PFSK-1 (cell line): ENCODE results near the gene NPAS1.
A peak's percentile ranks its signal among the peaks of the same experiment; 100 is the strongest.

Source experiments
- FOXP2 ChIP-seq: optimal IDR thresholded peaks from 2 replicates; pipeline ENCODE3; 2011; ENCODE audit warnings: borderline replicate concordance, control low read depth, inconsistent platforms; ENCODE audit not compliant: insufficient read depth; ENCODE audit errors: extremely low read length, extremely low read depth
- POLR2AphosphoS5 ChIP-seq: IDR thresholded peaks from 2 replicates; pipeline ENCODE4 v1.6.1; 2012; ENCODE audit warnings: low read depth, mild to moderate bottlenecking, control low read depth, low read length, moderate library complexity
- REST ChIP-seq, 2 experiments: IDR thresholded peaks; 2 replicates each; pipeline versions ENCODE4 v1.6.1 to v1.8.0; 2011 to 2012; ENCODE audit warnings: low read depth in 2 of 2, low read length in 2 of 2, control low read depth in 1 of 2, inconsistent platforms in 1 of 2, mild to moderate bottlenecking in 1 of 2, moderate library complexity in 1 of 2; ENCODE audit not compliant: insufficient read depth in 1 of 2
- SIN3A ChIP-seq: IDR thresholded peaks from 2 replicates; pipeline ENCODE4 v1.6.1; 2012; ENCODE audit warnings: mild to moderate bottlenecking, low read length, moderate library complexity, borderline replicate concordance; ENCODE audit not compliant: insufficient read depth
- TAF1 ChIP-seq: IDR thresholded peaks from 2 replicates; pipeline ENCODE4 v1.6.1; 2012; ENCODE audit warnings: low read length, control low read depth, borderline replicate concordance; ENCODE audit not compliant: insufficient read depth

NPAS1 gene

GRCh38 chr19:46983097-46983496, 36.5 kb upstream of the NPAS1 start:
- TF ChIP-seq REST (IDR thresholded peaks at IDR 0.05; ENCODE audit: insufficient read depth in 1 of 2, low read depth in 2 of 2, low read length in 2 of 2) (no peak), TAF1 (no peak)

GRCh38 chr19:46984077-46985010, 35.3 kb upstream of the NPAS1 start:
- no peak for TF ChIP-seq SIN3A
- TF ChIP-seq TAF1, result no peak
- TF ChIP-seq FOXP2, result peak; percentile 17

GRCh38 chr19:46985542-46986415, 33.9 kb upstream of the NPAS1 start:
- TF ChIP-seq FOXP2 (no peak), REST (IDR thresholded peaks at IDR 0.05; ENCODE audit: insufficient read depth in 1 of 2, low read depth in 2 of 2, low read length in 2 of 2) (no peak), TAF1 (no peak), SIN3A (no peak), POLR2AphosphoS5 (no peak)

- TF ChIP-seq POLR2AphosphoS5, result no peak
- no peak for TF ChIP-seq REST (IDR thresholded peaks at IDR 0.05; ENCODE audit: insufficient read depth in 1 of 2, low read depth in 2 of 2, low read length in 2 of 2)
- no peak for TF ChIP-seq FOXP2
- no peak for TF ChIP-seq TAF1
- no peak for TF ChIP-seq SIN3A
These were observed 30.9 kb upstream of the NPAS1 start for GRCh38 chr19:46988614-46989230.

- no peak for TF ChIP-seq SIN3A
- no peak for TF ChIP-seq POLR2AphosphoS5
- TF ChIP-seq TAF1, result no peak
- TF ChIP-seq REST (IDR thresholded peaks at IDR 0.05; ENCODE audit: insufficient read depth in 1 of 2, low read depth in 2 of 2, low read length in 2 of 2), result no peak
- TF ChIP-seq FOXP2, result no peak
These were observed 28.5 kb upstream of the NPAS1 start for GRCh38 chr19:46990991-46991676.
